Activated CD4-positive, alpha-beta T cell treated with anti-CD3 and anti-CD28 coated beads for 36 hours (primary cell): ENCODE measurements around the gene DRG2. TPM values are rescaled to one million over a fixed set of nuclear protein-coding genes. Genes with fewer than 3 reads are reported as not detected.

Source experiments
- ATAC-seq: fragments of 200-7000 bp; cut with Tn5 transposase; one replicate; pipeline ENCODE4 v1.10.0; 2021; ENCODE audit warnings: mild to moderate bottlenecking, moderate library complexity
- CTCF ChIA-PET: fragments of 350-600 bp; sonication (Branson Sonifier 250); formaldehyde crosslinking; loops from one replicate; lab custom pipeline; 2021; ENCODE audit warnings: antibody characterized with exemption; lab: Charles Lee
- POLR2A ChIA-PET: fragments of 350-600 bp; sonication (Branson Sonifier 250); formaldehyde crosslinking; loops from one replicate; lab custom pipeline; 2021; ENCODE audit warnings: antibody characterized with exemption, inconsistent platforms; lab: Charles Lee
- DNase-seq: peaks from one replicate; pipeline ENCODE4 v3.0.0-alpha.2; 2020
- H3K27ac Mint-ChIP-seq: one replicate; pipeline ENCODE4 v1.8.0; 2021; ENCODE audit warnings: mixed read lengths
- H3K27me3 Mint-ChIP-seq: one replicate; pipeline ENCODE4 v1.8.0; 2021; ENCODE audit warnings: mixed read lengths
- H3K36me3 Mint-ChIP-seq: one replicate; pipeline ENCODE4 v1.8.0; 2021; ENCODE audit warnings: low read depth, mixed read lengths
- H3K4me1 Mint-ChIP-seq: one replicate; pipeline ENCODE4 v1.8.0; 2021; ENCODE audit warnings: mixed read lengths
- H3K4me3 Mint-ChIP-seq: one replicate; pipeline ENCODE4 v1.8.0; 2021; ENCODE audit warnings: mild to moderate bottlenecking, moderate library complexity, mixed read lengths
- H3K9me3 Mint-ChIP-seq: one replicate; pipeline ENCODE4 v1.8.0; 2021; ENCODE audit warnings: low read depth, mixed read lengths
- intact Hi-C, 2 experiments: fragments of 100-400 bp; cut with DNase I in 1 of 2; cut with micrococcal nuclease in 1 of 2; formaldehyde crosslinking; loops; one replicate each; pipeline versions ENCODE4 v1.14.2 to v1.15.1; 2022 to 2024; cut with DNase I, micrococcal nuclease
- total RNA-seq, 2 experiments: library from RNA; stranded (reverse); gene quantifications; one replicate each; pipeline ENCODE4 v1.2.3, GENCODE V29; 2021

The DRG2 gene
- total RNA-seq, 2 experiments from 2014 or later, result 42.5 to 45.6 TPM

DNA sequence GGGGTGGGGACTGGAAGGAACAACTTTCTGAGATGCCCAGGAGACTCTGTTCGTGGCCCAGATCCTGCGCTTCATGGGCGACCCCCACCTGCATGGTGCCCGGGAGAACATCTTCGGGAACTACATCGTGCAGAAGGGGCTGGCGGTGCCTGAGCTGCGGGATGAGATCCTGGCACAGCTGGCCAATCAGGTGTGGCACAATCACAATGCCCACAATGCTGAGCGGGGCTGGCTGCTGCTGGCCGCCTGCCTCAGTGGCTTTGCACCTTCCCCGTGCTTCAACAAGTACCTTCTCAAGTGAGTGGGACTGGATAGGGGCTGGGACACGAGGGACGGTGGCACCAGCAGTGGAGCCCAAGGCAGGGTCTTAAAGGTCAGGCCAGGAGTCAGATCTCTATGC, 58.1 kb downstream of the DRG2 start:
- no peaks in the 10 kb centered on the region for H3K36me3 Mint-ChIP-seq
- ChIA-PET CTCF (interaction anchor here (0.6 to 1.7 kb wide), 2 partner anchors 24 to 164 kb away, joined by 4 to 5 read pairs; no protein-coding TSS in a partner anchor), POLR2A (no interaction called here)
- H3K4me1 Mint-ChIP-seq, result no peaks in the 10 kb centered on the region
- H3K9me3 Mint-ChIP-seq, result no peaks in the 10 kb centered on the region
- ATAC-seq (no peak), DNase-seq (no peak)
- H3K27me3 Mint-ChIP-seq, result no peaks in the 10 kb centered on the region
- no peak overlapping the region for H3K27ac Mint-ChIP-seq
- H3K4me3 Mint-ChIP-seq, result no peak overlapping the region
- intact Hi-C loops, result no loop called here

DNA sequence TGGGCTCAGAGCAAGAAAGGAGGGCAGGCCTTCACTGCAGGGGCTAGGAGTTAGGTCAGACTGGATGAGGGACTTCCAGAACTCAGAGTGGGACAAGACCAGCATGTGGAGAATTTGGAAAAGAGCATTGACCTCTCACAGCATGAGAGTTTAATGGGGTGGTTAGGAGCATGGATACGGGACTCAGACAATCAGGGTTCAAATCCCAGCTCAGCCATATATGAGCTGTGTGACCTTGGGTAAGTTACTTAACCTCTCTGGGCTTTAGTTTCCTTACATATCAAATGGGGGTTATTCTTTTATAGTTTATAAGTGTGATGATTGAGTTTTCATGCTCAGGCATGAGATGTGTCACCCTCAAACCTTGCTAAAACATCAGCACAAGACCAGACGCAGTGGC, 58.5 kb downstream of the DRG2 start:
- Mint-ChIP-seq H3K27me3 (no peaks in the 10 kb centered on the region), H3K9me3 (no peaks in the 10 kb centered on the region), H3K27ac (no peak overlapping the region), H3K36me3 (no peaks in the 10 kb centered on the region), H3K4me1 (no peaks in the 10 kb centered on the region), H3K4me3 (no peak overlapping the region)
- DNase-seq, result no peak
- ChIA-PET CTCF (interaction anchor here (1.7 kb wide), 1 partner anchor 24 kb away, joined by 5 read pairs; no protein-coding TSS in a partner anchor), POLR2A (no interaction called here)
- ATAC-seq, result no peak
- intact Hi-C loops, result no loop called here

DNA sequence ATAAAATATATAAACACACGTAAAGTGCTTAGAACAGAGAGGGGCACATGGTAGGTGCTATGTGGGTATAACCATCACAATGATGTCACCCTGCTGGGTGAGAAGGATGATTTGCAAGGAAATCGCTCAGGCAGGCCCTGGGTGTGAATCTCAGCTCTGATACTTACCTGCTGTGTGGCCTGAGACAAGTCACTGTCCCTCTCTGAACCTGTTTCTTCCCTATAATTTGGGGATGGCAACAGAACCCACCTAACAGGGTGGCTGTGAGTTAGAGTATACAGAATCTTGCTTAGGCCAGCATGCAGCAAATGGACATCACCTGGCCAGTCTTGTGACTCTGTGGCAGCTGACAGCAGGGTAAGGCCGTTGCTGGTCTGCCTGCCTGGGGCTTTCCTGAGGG, 59.2 kb downstream of the DRG2 start:
- ChIA-PET CTCF (interaction anchor here (0.7 to 1.7 kb wide), 2 partner anchors 23 to 101 kb away, joined by 4 to 5 read pairs; no protein-coding TSS in a partner anchor), POLR2A (no interaction called here)
- no peaks in the 10 kb centered on the region for H3K36me3 Mint-ChIP-seq
- DNase-seq (no peak), ATAC-seq (no peak)
- no peak overlapping the region for H3K27ac Mint-ChIP-seq
- H3K4me1 Mint-ChIP-seq, result no peaks in the 10 kb centered on the region
- H3K27me3 Mint-ChIP-seq, result no peaks in the 10 kb centered on the region
- intact Hi-C loops, result no loop called here
- H3K9me3 Mint-ChIP-seq, result no peaks in the 10 kb centered on the region
- no peak overlapping the region for H3K4me3 Mint-ChIP-seq

DNA sequence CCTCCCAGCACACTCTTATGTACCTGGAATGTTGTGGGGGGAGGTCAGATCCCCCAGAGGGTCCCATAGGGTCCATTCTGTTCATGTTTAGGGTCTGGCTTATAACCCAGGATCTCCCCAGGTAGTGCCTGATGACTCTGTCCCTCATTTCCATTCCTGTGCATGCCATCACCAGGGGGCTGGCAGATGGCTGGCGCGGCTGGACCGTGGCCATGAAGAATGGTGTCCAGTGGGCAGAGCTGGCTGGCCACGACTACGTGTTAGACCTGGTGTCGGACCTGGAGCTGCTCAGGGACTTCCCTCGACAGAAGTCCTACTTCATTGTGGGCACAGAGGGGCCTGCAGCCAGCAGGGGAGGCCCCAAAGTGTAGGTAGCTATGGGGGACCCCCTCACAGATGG, 60.8 kb downstream of the DRG2 start:
- no peak for ATAC-seq
- DNase-seq, result no peak
- POLR2A ChIA-PET, result no interaction called here
- H3K4me3 Mint-ChIP-seq, result no peak overlapping the region
- no peak overlapping the region for H3K27ac Mint-ChIP-seq
- CTCF ChIA-PET, result interaction anchor here (0.7 to 0.8 kb wide), 2 partner anchors 17 to 50 kb away, joined by 3 read pairs; no protein-coding TSS in a partner anchor
- no peaks in the 10 kb centered on the region for H3K9me3 Mint-ChIP-seq
- H3K36me3 Mint-ChIP-seq, result no peaks in the 10 kb centered on the region
- H3K4me1 Mint-ChIP-seq, result peaks cover under 1% of the 10 kb centered on the region
- intact Hi-C loops, result no loop called here
- H3K27me3 Mint-ChIP-seq, result no peaks in the 10 kb centered on the region

DNA sequence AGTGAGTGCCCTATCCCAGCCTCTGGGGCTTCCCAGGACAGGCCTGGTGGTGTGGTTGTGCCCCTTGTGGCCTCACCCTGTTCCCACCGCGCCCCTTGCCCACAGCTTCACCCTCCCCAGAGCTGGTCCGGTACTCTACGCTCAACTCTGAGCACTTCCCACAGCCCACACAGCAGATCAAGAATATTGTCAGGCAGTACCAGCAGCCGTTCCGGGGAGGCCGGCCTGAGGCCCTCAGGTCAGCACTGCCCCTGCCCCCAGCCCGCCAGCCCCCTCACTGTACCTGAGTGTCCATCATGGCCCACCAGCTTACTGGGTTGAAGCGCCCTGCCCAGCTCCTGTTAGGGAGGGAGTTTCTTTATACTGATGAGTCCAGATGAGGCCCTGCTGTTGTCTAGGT, 63.5 kb downstream of the DRG2 start:
- no peak for DNase-seq
- Mint-ChIP-seq H3K4me1 (peaks cover 3% of the 10 kb centered on the region), H3K27me3 (no peaks in the 10 kb centered on the region), H3K27ac (no peak overlapping the region), H3K9me3 (no peaks in the 10 kb centered on the region), H3K36me3 (no peaks in the 10 kb centered on the region), H3K4me3 (no peak overlapping the region)
- POLR2A ChIA-PET, result interaction anchor here (0.5 kb wide), 1 partner anchor 52 kb away, joined by 3 read pairs; no protein-coding TSS in a partner anchor
- no peak for ATAC-seq
- intact Hi-C loops, result no loop called here
- CTCF ChIA-PET, result interaction anchor here (2.3 kb wide), 1 partner anchor 9 kb away, joined by 9 read pairs; no protein-coding TSS in a partner anchor

DNA sequence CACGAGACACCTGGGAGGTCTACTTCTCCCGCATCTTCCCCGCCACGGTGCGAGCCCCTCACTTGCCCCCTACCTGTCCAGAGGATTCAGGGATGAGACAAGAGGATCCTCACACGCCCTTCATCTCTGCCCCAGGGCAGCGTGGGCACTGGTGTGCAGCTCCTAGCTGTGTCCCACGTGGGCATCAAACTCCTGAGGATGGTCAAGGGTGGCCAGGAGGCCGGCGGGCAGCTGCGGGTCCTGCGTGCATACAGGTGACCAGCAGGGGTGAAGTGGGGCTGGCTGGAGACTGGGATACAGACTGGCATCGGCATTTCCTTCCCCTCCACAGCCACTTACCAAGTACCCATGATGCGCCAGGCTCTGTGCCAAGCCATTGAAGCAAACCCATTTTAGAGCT, 67.4 kb downstream of the DRG2 start:
- DNase-seq (no peak), ATAC-seq (no peak)
- H3K4me1 Mint-ChIP-seq, result peaks cover 9% of the 10 kb centered on the region
- no peaks in the 10 kb centered on the region for H3K9me3 Mint-ChIP-seq
- H3K27ac Mint-ChIP-seq, result no peak overlapping the region
- no peaks in the 10 kb centered on the region for H3K27me3 Mint-ChIP-seq
- ChIA-PET CTCF (interaction anchor here (1.0 to 1.6 kb wide), 3 partner anchors 13 to 34 kb away, joined by 3 to 5 read pairs (median 4); partner anchors contain the start of gene ALKBH5), POLR2A (no interaction called here)
- intact Hi-C loops, result no loop called here
- H3K4me3 Mint-ChIP-seq, result no peak overlapping the region
- no peaks in the 10 kb centered on the region for H3K36me3 Mint-ChIP-seq

DNA sequence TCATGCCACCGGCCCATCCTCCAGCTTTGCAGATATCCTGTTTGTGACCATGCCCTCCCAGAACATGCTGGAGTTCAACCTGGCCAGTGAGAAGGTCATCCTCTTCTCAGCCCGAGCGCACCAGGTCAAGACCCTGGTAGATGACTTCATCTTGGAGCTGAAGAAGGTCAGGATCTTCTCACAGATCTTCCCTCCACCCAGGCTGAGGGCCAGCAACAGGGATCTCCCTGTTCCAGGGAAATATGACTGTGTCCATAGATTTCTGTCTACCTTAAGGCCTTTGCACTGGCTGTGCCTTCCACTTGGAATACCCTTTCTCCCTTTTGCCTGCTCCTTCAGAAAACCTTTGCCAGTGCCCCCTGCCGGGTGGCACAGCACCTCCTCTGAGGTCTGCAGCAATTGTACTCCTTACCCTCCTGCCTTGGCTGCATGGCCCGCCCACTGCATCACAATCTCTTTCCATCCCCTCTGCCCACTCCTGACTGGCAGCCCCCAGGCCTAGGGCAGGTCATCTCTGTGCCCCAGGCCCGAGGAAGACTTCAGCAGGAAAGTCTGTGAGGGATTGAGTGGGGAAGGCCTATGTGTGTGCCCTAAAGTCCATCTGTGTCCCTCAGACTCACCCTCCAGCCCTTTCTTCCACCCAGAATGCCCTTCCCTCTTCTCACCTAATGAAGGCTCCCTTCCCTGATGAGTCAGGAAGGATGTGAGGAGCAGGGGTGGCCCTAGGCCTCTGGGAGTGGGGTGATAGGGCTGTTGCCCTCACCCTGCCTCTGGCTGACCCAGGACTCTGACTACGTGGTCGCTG, 68.6 kb downstream of the DRG2 start:
- ATAC-seq, result no peak
- Mint-ChIP-seq H3K4me1 (peaks cover 9% of the 10 kb centered on the region), H3K36me3 (no peaks in the 10 kb centered on the region), H3K4me3 (no peak overlapping the region), H3K9me3 (no peaks in the 10 kb centered on the region), H3K27me3 (no peaks in the 10 kb centered on the region), H3K27ac (peak overlapping the region; percentile 51)
- ChIA-PET CTCF (interaction anchor here (0.8 to 1.6 kb wide), 5 partner anchors 14 to 271 kb away, joined by 3 to 5 read pairs (median 4); partner anchors contain the start of gene ALKBH5), POLR2A (no interaction called here)
- DNase-seq, result no peak
- intact Hi-C loops, result no loop called here

DNA sequence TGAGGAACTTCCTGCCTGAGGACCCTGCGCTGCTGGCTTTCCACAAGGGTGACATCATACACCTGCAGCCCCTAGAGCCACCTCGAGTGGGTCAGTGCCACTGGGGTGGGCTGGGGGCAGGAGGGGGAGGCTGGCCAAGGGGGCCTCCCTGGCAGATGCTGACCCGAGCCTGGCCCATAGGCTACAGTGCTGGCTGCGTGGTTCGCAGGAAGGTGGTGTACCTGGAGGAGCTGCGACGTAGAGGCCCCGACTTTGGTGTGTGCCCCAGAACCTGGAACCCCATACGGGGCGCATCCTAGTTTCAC, 69.2 kb downstream of the DRG2 start:
- no peaks in the 10 kb centered on the region for H3K9me3 Mint-ChIP-seq
- no peaks in the 10 kb centered on the region for H3K36me3 Mint-ChIP-seq
- ChIA-PET POLR2A (no interaction called here), CTCF (no interaction called here)
- intact Hi-C loops, result no loop called here
- H3K27me3 Mint-ChIP-seq, result no peaks in the 10 kb centered on the region
- no peak overlapping the region for H3K27ac Mint-ChIP-seq
- no peak for ATAC-seq
- H3K4me3 Mint-ChIP-seq, result no peak overlapping the region
- DNase-seq, result no peak
- peaks cover 9% of the 10 kb centered on the region for H3K4me1 Mint-ChIP-seq

Other genes with a start within 250 kb of the DRG2 start
- gene TOM1L2, start 115.5 kb upstream of the DRG2 start, total RNA-seq, result 10 to 100 TPM; 11.3 to 11.9 TPM
- under 1 TPM; 0.11 to 0.18 TPM for gene DRC3, start 115.1 kb upstream of the DRG2 start, total RNA-seq
- gene ATPAF2, start 48.8 kb upstream of the DRG2 start, total RNA-seq, result 10 to 100 TPM; 32.9 to 40.3 TPM
- gene GID4, start 48.5 kb upstream of the DRG2 start, total RNA-seq, result 1 to 10 TPM; 6.7 to 7.7 TPM
- gene MYO15A, start 20.8 kb downstream of the DRG2 start, total RNA-seq, result 1 to 10 TPM; 1.1 to 1.5 TPM
- gene ALKBH5, start 95.9 kb downstream of the DRG2 start, total RNA-seq, result 100 to 1,000 TPM; 163 to 168 TPM
- gene LLGL1, start 137.7 kb downstream of the DRG2 start, total RNA-seq, result 10 to 100 TPM; 17.5 to 18.4 TPM
- gene FLII, start 170.8 kb downstream of the DRG2 start, total RNA-seq, result 100 to 1,000 TPM; 282 to 364 TPM
- 1 to 10 TPM; 3.3 to 5.2 TPM for gene MIEF2, start 172.7 kb downstream of the DRG2 start, total RNA-seq
- 10 to 100 TPM; 44.1 to 57.9 TPM for gene TOP3A, start 227.0 kb downstream of the DRG2 start, total RNA-seq
- 10 to 100 TPM; 13.2 to 14.5 TPM for gene SMCR8, start 227.3 kb downstream of the DRG2 start, total RNA-seq